Left ventricle myocardium superior (tissue), 1 donor: Measurements from ENCODE around the gene STUM. TPM values are rescaled to one million over a fixed set of nuclear protein-coding genes. Genes with fewer than 3 reads are reported as not detected.
A peak's percentile ranks its signal among the peaks of the same experiment; 100 is the strongest.

Experiments used
- ATAC-seq: fragments of 200-7000 bp; cut with Tn5 transposase; one replicate; pipeline ENCODE4 v1.9.1; 2020; ENCODE audit warnings: mild to moderate bottlenecking, moderate library complexity
- DNase-seq: peaks from one replicate; pipeline ENCODE4 v3.0.0-alpha.2; 2020
- intact Hi-C: fragments of 100-400 bp; cut with micrococcal nuclease; formaldehyde crosslinking; loops from one replicate; pipeline ENCODE4 v1.11.0; 2022
- total RNA-seq: library from RNA; stranded (reverse); fragmentation: NEBNext Ultra II Directional; extraction: Animal tissue kit (Norgen Biotek cat#: 25700); gene quantifications from one replicate; pipeline ENCODE4 v1.2.1, GENCODE V29; 2021
- donor health status: DM: no; HTN: yes; CAD: no; lungs with severe emphysema.

Gene STUM
- total RNA-seq, 1 donor from 2014 or later = 1.3 TPM

- DNase-seq = peak; percentile 41
- intact Hi-C loops = no loop called here
- peak; percentile 15 for ATAC-seq
These were observed 27.3 kb downstream of the STUM start for GRCh38 chr1:226575739-226576378.

- DNase-seq (no peak), ATAC-seq (no peak)
- intact Hi-C loops = no loop called here
These were observed 28.0 kb downstream of the STUM start for GRCh38 chr1:226576601-226577000.

DNA sequence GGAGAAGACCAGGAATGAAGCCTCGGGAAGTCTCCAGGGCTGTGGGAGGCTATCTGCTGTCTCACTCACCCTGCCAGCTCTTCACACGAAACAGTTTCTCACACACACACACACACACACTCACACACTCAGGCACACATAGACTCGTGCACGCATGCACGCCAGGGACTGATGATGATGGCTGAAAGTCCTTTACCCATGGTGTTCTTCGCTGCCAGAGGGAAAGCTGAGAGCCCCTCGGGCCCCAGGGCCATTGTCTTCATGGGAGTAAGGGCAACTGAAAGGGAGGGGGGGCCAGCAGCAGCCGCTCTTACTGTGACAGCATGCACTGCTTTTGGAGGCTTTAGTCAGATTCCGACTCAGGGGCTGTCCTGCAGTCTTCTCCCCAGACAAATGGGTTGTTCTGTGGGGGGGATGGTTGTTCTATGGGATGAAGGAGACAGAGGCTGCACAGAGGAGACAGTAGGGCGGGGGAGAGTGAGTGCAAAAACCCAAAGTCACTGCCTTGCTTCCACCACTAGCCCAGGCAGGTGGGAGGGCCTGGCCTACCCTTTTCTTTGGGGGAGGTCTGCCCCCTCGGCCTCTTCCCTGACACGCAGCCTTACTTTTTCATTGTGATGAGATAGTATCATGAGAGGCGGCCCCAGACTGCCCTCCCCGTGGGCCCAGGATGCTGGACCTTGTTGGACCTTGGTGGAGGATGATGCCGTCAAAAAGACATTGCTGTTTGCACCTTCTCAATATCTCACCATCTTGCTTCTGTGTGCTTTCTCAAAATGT is 29.0 kb downstream of the STUM start:
- ATAC-seq (no peak), DNase-seq (no peak)
- intact Hi-C loops = no loop called here

DNA sequence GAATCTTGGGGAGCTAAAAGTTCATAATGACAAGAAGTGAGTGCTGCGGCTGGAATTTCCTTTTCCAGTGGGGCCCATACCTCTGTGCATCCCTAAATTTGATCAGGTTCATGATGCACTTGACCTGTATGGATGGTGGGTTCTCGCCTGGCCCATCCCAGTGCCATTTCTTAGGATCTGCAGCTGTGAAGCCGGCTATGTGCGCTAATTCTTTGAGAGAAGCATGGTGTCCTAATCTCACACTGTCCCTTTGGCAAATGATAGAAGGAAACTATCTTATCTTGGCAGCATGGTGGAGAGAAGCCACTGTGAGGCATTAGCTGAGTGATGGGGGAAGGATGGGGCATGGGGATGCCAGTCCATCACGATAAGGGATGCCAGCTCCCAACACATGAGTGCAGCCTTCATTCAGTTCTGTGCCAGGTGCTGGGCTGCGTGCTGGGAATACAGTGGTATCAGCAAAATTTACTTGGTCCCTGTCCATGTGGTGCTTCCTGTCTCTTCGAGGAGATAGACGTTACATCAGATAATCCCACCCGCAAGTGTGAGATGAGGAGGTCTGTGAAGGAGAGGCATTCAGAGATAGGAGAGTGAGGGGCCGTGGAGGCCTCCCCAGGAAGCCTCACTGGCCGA is 30.5 kb downstream of the STUM start:
- ATAC-seq = no peak
- no peak for DNase-seq
- intact Hi-C loops = no loop called here

GRCh38 chr1:226579781-226580323 is 31.3 kb downstream of the STUM start:
- DNase-seq = no peak
- ATAC-seq = no peak
- intact Hi-C loops = no loop called here

DNA sequence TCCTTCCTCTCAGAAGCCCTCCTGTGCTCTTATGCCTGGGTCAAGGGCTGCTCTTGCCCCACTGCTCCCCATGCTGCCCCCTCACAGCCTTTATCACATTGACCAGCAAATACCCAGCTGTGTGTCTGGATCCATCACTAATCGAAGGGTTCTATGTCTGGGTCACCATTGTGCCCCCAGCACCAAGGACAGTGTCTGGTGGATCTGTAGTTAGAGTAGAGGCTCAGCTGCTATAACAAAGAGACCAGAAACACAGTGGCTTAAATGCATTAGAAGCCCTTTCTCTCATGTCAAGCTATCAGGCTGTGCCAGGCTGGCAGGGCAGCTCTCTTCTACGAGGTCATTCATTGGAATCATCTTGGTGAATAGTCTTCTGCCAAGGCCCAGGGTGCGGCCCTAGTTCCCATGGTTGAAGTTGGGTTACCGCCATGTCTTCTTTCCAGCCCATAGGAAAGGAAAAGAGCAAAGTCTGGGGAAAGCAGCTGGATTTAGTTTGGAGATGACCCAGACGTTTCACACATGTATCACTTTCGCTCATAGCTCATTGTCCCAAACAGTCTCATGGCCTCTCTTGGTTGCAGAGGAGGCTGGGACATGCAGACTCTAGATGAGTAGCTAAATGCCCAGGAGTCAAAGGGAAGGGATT is 32.2 kb downstream of the STUM start:
- intact Hi-C loops = no loop called here
- no peak for DNase-seq
- no peak for ATAC-seq

DNA sequence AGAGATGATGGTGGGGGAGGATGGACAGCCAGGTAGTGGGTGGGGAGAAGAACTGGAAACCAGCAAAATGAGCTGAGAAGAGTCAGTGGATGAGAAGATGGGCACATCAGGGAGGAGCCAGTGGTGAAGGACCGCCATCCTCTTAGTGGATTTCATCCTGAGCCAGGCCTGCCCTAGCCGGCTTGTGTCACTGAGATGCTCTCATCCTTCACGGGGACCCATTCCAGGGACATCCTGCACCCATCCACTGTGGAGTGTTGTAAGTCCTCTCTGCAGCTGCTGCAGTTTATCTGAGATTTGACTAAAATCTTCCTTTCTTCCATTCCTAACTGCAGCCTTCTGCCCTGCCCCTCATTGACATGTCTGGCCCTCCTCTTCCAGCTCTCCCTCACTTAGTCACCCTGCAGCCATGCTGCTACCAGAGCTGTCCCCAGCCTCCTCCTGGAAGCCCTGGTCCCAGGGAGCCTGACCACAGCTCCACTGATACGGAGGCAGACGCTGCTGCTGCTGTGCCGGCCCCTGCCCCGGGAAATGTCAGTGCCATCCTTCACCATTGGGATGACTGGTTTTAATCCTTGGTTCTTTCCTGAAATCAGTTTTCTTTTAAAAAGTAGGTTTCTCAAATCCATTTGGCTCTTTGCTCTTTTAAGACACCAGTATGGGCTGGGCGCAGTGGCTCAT is 33.2 kb downstream of the STUM start:
- no peak for DNase-seq
- ATAC-seq = no peak
- intact Hi-C loops = no loop called here

DNA sequence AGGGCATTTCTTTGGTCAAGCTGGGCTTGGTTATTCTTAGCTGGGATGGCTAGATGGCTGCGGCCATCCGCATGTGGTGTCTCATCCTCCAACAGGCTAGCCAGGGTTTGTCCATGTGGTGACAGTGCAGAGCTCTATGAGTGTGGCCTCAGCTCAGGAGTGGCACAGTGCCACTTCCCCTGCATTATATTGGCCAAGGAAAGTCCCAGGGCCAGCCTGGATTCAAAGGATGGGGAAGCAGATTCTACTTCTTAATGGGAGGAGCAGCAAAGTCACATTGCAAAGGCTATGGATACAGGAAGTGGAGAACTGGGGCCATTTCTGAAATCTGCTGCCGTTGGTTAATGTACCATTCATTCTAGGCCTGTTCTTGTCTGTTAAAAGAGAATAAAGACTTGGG is 34.4 kb downstream of the STUM start:
- DNase-seq (no peak), ATAC-seq (no peak)
- intact Hi-C loops = no loop called here

GRCh38 chr1:226584164-226584563 is 35.6 kb downstream of the STUM start:
- intact Hi-C loops = no loop called here
- DNase-seq (no peak), ATAC-seq (no peak)

DNA sequence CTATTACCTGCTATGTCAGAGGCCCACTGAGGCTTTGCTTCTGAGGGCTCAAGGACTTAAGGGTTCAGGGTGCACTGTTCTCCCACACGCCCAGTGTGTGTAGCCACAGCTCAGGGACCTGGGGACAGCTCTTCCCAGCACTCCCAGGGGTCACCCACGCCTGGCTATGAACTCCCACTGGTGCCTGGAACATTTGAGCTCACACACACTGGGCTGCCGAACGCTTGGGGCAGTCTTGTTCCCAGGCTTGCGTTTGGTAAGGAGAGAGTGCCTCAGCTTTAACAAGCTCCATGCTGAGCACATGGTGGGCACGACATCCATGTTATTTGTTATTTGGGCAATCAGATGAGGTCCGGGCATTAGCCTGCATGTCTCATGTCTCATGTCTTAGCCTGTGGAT is 37.6 kb downstream of the STUM start:
- DNase-seq = no peak
- intact Hi-C loops = no loop called here
- no peak for ATAC-seq

DNA sequence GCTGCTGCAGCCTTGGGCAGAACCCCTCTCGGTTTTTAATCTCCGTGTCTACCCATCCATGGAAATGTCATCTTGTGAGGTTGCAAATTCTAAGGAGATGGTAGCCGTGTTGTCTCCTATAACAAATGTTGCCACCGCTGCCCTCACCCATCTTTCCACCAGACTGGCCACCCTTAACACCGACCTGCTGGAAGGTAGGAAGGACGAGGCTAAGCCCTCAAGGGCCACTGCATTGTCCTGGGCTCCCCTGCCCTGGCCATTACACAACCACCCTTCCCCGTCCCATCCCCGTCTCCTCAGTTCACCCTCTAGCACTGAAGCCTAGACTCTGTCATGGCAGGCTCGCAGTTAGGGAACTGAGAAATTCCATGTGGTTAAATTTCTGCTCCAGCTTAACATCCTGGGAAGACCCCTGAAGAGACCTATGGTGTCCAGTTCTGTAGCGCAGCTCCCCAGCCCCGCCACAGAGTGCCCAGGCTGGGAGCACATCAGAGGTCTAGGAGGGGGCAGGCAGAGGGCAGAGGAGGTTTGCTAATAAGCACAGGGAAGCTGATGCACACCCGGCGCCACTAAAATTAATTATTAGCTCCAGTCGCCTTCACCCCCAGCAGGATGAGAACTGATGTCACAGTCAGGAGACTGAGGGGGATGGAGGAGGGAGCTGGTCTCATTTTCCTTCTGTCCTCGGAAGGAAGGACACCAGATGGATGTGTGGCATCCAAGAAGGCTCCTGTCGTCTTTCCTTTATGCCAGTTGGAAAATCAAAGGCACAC is 38.3 kb downstream of the STUM start:
- DNase-seq = no peak
- intact Hi-C loops = no loop called here
- ATAC-seq = no peak

DNA sequence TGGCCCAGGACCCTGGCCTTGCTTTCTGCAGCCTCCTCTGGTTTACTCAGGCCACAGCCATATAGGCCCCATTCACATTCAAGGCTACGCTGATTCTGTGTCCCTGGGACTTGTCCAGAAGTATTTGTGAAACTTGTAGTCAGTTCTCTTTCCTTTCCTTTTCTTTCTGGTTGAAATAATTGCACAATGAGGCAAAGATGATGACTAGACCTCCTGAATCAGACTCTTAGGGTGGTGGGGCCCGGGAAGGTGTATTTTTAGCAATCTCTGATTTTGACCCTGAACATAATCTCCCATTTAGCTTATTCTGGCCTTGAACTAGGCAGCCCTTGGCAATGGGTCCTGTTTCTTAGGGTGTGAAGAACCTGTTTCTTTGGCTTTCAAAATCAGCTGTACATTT is 39.9 kb downstream of the STUM start:
- DNase-seq (no peak), ATAC-seq (peak; percentile 69)
- intact Hi-C loops = no loop called here

GRCh38 chr1:226589008-226589733 is 40.6 kb downstream of the STUM start:
- intact Hi-C loops = no loop called here
- ATAC-seq (peak; percentile 73), DNase-seq (peak; percentile 35)

DNA sequence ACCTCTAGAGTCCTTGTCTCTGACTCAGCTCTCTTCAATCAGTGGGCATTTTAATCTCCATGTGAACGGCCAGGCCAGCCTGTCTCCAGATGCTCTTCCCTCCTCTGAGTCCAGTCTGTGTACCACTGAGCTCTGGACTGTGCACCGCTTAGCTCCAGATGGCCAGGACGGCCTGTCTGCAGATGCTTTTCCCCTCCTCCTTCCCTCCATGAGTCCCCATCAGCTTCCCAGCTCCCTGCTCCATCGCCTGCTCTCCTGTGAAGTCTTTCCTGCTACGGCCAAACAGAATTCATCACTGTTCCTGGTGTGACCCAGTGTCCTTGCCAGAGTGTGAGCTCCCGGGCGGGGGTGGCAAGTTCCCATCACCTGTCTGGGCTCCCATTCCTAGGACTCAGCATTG is 42.0 kb downstream of the STUM start:
- DNase-seq = no peak
- ATAC-seq = no peak
- intact Hi-C loops = no loop called here

DNA sequence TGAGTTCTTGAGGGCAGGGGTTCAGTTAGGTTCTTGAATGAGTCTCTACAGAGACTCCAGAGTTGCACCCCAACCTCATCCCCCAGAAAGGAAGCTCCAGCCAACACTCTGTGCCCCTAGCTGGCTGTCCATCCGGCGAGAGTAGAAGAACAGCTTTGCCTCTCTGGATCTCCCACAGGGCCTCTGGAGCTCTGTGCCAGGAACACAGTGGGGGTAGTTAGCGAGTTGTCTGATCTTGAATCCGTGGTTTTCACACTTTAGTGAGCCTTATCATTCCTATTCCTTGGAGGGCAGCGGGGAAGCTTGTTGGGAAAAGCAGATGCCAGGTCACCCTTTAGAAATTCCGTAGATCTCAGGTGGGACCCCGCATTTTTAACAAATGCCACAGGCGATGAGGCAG is 45.0 kb downstream of the STUM start:
- no peak for DNase-seq
- intact Hi-C loops = no loop called here
- no peak for ATAC-seq

DNA sequence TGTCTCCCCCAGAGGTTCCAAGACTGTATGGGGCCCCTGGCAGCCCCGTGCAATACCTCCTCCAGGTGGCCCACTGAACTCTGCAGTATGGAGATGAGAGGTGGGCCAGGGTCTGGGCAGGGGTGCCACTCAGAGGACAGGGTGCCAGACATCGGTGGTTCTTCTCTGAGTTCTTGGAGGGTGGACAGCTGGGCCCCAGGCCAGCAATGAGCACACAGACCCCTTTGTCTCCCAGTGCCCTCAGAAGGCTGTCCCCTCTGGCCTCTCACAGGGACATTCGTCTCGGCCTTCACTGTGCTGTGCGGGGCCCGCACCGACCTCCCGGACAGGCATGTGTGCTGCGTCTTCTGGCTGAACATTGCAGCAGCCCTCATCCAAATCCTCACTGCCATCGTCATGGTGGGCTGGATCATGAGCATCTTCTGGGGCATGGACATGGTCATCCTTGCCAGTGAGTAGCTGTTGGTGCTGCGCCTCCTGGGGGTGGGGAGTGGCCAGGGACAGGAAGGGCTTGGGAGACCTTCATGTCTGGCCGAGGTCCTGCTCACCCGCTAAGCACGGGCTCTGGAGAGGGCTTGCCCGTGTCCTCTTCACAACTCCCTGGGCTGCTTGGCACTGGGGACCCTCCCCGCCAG is 48.1 kb downstream of the STUM start:
- DNase-seq = no peak
- intact Hi-C loops = no loop called here
- no peak for ATAC-seq

- DNase-seq (no peak), ATAC-seq (no peak)
- intact Hi-C loops = no loop called here
These were observed 49.3 kb downstream of the STUM start for GRCh38 chr1:226597616-226598454.
